ENCODE data around the gene TUBB6.

Gene TUBB6

GRCh38 chr18:12345491-12346239 is 37.6 kb downstream of the TUBB6 start:
- no peak for DNase-seq

DNA sequence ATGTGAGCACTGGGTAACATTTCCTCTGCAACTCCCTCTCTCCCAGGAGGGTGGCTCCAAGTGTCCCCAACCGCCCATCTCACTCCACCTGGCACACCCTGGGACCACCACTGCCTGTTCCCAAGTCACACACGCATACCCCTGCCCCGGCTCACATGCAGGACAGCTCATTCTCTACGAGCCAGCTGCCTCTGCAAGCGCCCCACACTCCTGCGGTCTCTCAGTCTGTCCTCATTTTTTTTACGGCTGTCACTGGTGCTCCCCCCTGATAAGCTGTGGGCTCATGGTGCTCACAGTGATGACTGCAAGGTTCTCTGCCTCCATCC is 38.2 kb downstream of the TUBB6 start:
- DNase-seq: no peak

- no peak for DNase-seq
Measured at GRCh38 chr18:12347895-12348294, 39.9 kb downstream of the TUBB6 start.

DNA sequence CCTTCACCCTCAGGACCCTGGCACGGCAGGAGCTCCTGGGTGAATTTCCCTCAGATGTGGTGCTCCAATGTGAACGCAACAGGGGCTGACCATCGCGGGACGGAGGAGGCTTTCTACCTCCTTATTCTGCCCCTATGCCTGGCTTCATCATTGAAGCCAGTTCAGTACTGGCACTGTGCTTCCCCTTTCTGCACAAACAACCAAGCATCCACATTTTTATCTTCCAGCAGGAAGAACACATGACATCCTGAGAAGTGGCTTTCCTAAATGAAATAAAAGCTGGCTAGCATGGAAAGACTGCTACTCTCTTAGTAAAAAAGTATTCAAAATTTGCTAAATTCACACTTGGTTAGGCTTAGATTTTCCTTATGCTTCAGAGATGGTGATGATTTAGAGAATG is 44.1 kb downstream of the TUBB6 start:
- no peak for DNase-seq

GRCh38 chr18:12359515-12359927 is 51.5 kb downstream of the TUBB6 start:
- DNase-seq: no peak

GRCh38 chr18:12361770-12362378 is 53.8 kb downstream of the TUBB6 start:
- DNase-seq: no peak

GRCh38 chr18:12362473-12363174 is 54.6 kb downstream of the TUBB6 start:
- DNase-seq: no peak

- no peak for DNase-seq
Measured at GRCh38 chr18:12366379-12366778, 58.3 kb downstream of the TUBB6 start.

DNA sequence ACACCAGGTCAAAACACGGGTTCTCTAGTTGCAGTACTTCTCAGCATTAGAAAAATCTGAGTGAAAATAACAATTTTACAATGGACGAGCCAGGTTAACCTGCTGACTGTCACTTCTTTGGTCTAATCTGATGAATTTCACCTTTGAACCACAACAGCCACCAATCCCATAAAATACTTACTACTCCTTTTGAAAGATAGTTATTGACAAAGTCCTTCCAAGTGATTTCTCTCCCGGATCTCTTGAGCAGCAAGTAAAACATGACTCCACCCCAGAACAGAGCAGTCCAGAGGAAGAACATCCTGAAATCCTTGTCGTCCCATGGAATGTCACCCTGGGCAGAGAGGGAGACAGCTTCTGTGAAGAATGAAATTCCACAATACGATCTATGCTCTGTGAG is 58.7 kb downstream of the TUBB6 start:
- DNase-seq: no peak

DNA sequence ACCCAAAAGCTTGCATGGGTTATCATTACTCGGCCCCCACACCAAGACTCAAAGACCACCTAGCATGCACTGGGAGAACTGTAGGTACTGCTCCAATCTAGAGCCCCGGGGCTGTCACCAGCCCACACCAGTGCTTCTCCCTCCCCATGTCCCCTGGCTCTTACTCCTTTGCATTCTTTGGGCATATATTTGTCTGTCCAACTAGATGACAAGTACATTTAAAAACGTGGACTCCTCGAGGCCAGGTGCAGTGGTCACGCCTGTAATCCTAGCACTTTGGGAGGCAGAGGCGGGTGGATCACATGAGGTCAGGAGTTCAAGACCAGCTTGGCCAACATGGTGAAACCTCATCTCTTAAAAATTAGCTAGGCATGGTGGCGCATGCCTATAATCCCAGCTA is 61.2 kb downstream of the TUBB6 start:
- no peak for DNase-seq

DNA sequence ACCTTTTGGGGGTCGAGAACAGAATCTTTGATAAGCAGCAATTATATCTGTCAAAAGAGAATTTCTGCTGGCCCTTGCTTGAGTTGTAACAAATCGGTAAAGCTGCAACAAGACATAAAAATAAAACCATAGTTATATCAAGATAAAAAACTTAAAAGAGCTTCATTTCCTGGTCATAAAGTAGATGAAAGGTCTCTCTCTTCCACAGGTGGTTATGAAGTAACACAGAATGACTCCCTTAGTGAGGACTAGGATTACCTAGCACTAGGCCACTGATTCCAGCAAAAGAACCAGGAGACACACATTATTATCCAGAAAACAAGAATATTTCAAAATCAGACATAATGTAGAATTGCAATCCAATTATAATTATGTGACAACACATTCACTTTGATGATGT is 63.5 kb downstream of the TUBB6 start:
- no peak for DNase-seq

DNA sequence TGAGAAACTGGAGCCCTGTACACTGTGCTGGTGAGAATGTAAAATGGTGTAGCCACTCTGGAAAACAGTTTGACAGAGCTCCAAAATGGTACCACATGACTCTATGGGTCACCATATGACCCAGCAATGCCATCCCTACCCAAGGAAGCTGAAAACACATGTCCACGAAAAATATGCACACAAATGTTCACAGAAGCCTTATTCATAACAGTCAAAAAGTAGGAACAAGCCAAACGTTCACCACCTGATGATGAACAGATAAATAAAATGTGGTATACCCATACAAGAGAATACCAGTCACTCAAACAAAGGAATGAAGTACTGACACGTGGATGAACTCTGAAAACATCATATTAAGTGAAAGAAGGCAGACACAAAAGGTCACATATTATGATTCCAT is 64.4 kb downstream of the TUBB6 start:
- DNase-seq: no peak

DNA sequence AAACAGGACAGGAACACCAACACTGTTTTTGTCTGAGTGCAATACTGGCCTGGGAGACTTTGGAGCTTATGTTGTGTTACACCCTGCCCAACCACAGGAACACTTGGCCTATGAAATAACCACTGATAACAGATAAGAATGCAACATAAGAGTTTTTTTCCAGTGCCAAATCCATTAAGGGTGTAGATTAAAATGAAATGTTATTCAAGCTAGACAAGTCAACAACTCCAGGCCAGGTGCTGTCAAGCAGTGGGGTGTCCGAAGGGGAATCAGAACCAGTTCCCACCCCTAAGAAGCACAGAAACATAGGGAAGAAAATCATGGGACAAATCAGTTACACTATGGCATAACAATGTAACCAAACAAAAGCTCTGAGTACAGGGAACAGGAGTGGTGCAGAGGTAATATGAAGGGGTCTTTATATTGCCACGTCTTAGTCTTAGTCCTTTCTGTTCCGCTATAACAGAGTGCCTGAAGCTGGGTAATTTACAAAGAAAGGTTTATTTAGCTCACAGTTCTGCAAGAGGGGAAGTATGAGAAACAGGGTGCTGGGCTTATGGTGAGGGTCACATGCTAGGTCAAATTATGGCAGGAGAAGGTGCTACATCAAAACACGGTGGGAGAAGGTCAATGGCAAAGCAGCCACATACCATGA is 65.2 kb downstream of the TUBB6 start:
- DNase-seq: no peak

GRCh38 chr18:12373771-12374116 is 65.7 kb downstream of the TUBB6 start:
- no peak for DNase-seq

GRCh38 chr18:12374401-12374800 is 66.4 kb downstream of the TUBB6 start:
- DNase-seq: no peak

Data from GDM1 (cell line).